ENCODE data around the gene METTL23.

The METTL23 gene

GRCh38 chr17:76757256-76757655 is 30.6 kb downstream of the METTL23 start:
- no peak for DNase-seq (ENCODE audit: low read depth in 2 of 2)

DNA sequence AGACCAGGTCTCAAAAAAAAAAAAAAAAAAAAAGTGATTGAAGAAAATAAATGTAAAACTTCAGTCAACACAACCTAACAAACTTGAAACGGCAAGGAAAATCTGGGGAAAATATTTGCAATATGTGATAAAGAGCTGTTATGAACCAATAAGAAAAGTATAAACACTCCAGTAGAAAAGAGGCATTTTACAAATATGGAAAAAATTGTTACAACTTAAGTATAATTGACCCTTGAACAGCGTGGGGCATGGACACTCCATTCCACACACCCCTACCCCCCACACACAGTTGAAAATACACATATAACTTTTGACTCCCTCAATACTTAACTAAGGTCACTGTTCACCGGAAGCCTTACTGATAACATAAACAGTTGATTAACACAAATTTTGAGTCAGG is 31.9 kb downstream of the METTL23 start:
- no peak for DNase-seq (ENCODE audit: low read depth in 2 of 2)

- peak; percentile 13 to 60 for DNase-seq (ENCODE audit: low read depth in 2 of 2)
Observed at GRCh38 chr17:76772842-76773525, 46.3 kb downstream of the METTL23 start.

- no peak for DNase-seq (ENCODE audit: low read depth in 2 of 2)
Observed at GRCh38 chr17:76775021-76775600, 48.5 kb downstream of the METTL23 start.

DNA sequence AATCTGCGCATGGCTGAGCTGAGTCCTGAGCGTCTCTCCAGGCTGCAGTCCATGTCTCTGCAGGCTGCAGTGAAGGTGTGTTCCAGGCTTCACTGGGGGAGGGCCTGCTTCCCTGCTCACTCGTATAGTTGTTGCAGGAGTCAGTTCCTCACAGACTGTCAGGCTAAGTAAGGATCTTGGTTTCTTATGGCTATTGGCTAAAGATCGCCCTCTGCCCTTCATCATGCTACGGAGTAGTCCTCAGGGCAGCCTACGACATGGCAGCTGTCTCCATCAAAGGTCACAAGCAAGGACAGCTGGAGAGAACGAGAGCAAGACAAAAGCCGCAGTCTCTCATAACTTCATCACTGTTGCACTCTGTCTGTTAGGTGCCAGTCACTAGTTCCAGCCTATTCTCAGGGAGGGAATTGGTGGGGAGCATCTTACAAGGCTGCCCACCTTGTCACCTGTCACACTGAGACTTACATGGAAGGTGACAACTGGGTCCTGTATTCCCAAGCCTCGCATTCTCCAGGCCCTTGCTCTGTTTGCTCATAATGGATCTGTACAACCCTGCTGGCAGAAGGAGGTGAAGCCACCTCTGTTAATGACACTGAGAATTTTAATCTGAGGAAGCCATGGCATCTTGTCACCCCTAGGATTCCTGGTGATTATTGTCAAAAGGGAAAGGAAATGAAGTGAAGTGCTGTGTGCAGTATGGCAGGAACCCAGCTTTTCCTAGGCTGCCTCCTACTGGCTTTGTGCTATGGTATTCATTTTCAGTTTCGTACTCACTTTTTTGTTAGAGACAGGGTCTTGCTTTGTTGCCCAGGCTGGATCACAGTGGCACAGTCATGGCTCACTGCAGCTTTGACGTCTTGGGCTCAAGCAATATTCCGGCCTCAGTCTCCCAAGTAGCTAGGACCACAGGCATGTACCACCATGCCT is 54.7 kb downstream of the METTL23 start:
- no peak for DNase-seq (ENCODE audit: low read depth in 2 of 2)

- no peak for DNase-seq (ENCODE audit: low read depth in 2 of 2)
Observed at GRCh38 chr17:76783146-76783545, 56.5 kb downstream of the METTL23 start.
